ENCODE measurements around the gene PROP1. TPM values are rescaled to one million over a fixed set of nuclear protein-coding genes. Genes with fewer than 3 reads are reported as not detected.

The PROP1 gene
- total RNA-seq, 1 experiment from 2014 or later: not detected

- no peak overlapping the region for H3K27ac Mint-ChIP-seq (ENCODE audit: unreplicated experiment)
- intact Hi-C loops (cut with micrococcal nuclease; ENCODE audit: unreplicated experiment): no loop called here
- H3K27me3 Mint-ChIP-seq (ENCODE audit: unreplicated experiment): peaks cover 24% of the 10 kb centered on the region
- no peak for TF ChIP-seq CTCF (IDR thresholded peaks at IDR 0.05; ENCODE audit: unreplicated experiment)
- no TSS peak for BruUV-seq (replicated peaks)
- H3K4me3 Mint-ChIP-seq (ENCODE audit: low read depth, unreplicated experiment): no peak overlapping the region
- CTCF ChIA-PET: no interaction called here
- H3K9me3 Mint-ChIP-seq (ENCODE audit: low read depth, unreplicated experiment): no peaks in the 10 kb centered on the region
- no peaks in the 10 kb centered on the region for H3K4me1 Mint-ChIP-seq (ENCODE audit: low read depth, unreplicated experiment)
- H3K36me3 Mint-ChIP-seq (ENCODE audit: insufficient read depth, unreplicated experiment): no peaks in the 10 kb centered on the region
- no peak for DNase-seq
Observed at GRCh38 chr5:177994063-177994462, 2.0 kb downstream of the PROP1 start.

- no peak for DNase-seq
- no peaks in the 10 kb centered on the region for H3K36me3 Mint-ChIP-seq (ENCODE audit: insufficient read depth, unreplicated experiment)
- CTCF ChIA-PET: no interaction called here
- no TSS peak for BruUV-seq (replicated peaks)
- peaks cover 24% of the 10 kb centered on the region for H3K27me3 Mint-ChIP-seq (ENCODE audit: unreplicated experiment)
- H3K27ac Mint-ChIP-seq (ENCODE audit: unreplicated experiment): no peak overlapping the region
- H3K4me3 Mint-ChIP-seq (ENCODE audit: low read depth, unreplicated experiment): no peak overlapping the region
- no peaks in the 10 kb centered on the region for H3K4me1 Mint-ChIP-seq (ENCODE audit: low read depth, unreplicated experiment)
- intact Hi-C loops (cut with micrococcal nuclease; ENCODE audit: unreplicated experiment): no loop called here
- TF ChIP-seq CTCF (IDR thresholded peaks at IDR 0.05; ENCODE audit: unreplicated experiment): no peak
- H3K9me3 Mint-ChIP-seq (ENCODE audit: low read depth, unreplicated experiment): no peaks in the 10 kb centered on the region
Observed at GRCh38 chr5:177992466-177992865, 3.6 kb downstream of the PROP1 start.

GRCh38 chr5:177988989-177989625 lies 6.9 kb downstream of the PROP1 start:
- H3K27me3 Mint-ChIP-seq (ENCODE audit: unreplicated experiment): peaks cover 37% of the 10 kb centered on the region
- H3K4me1 Mint-ChIP-seq (ENCODE audit: low read depth, unreplicated experiment): no peaks in the 10 kb centered on the region
- DNase-seq: no peak
- intact Hi-C loops (cut with micrococcal nuclease; ENCODE audit: unreplicated experiment): no loop called here
- H3K4me3 Mint-ChIP-seq (ENCODE audit: low read depth, unreplicated experiment): no peak overlapping the region
- no peaks in the 10 kb centered on the region for H3K36me3 Mint-ChIP-seq (ENCODE audit: insufficient read depth, unreplicated experiment)
- no peak overlapping the region for H3K27ac Mint-ChIP-seq (ENCODE audit: unreplicated experiment)
- CTCF ChIA-PET: interaction anchor here (0.7 kb wide), 1 partner anchor 32 kb away, joined by 5 read pairs; no protein-coding TSS in a partner anchor
- no TSS peak for BruUV-seq (replicated peaks)
- H3K9me3 Mint-ChIP-seq (ENCODE audit: low read depth, unreplicated experiment): no peaks in the 10 kb centered on the region
- no peak for TF ChIP-seq CTCF (IDR thresholded peaks at IDR 0.05; ENCODE audit: unreplicated experiment)

- H3K36me3 Mint-ChIP-seq (ENCODE audit: insufficient read depth, unreplicated experiment): no peaks in the 10 kb centered on the region
- CTCF ChIA-PET: interaction anchor here (0.6 kb wide), 1 partner anchor 113 kb away, joined by 3 read pairs; no protein-coding TSS in a partner anchor
- H3K4me1 Mint-ChIP-seq (ENCODE audit: low read depth, unreplicated experiment): no peaks in the 10 kb centered on the region
- DNase-seq: no peak
- H3K27ac Mint-ChIP-seq (ENCODE audit: unreplicated experiment): no peak overlapping the region
- no TSS peak for BruUV-seq (replicated peaks)
- intact Hi-C loops (cut with micrococcal nuclease; ENCODE audit: unreplicated experiment): no loop called here
- H3K27me3 Mint-ChIP-seq (ENCODE audit: unreplicated experiment): peaks cover 45% of the 10 kb centered on the region
- no peak for TF ChIP-seq CTCF (IDR thresholded peaks at IDR 0.05; ENCODE audit: unreplicated experiment)
- no peaks in the 10 kb centered on the region for H3K9me3 Mint-ChIP-seq (ENCODE audit: low read depth, unreplicated experiment)
- no peak overlapping the region for H3K4me3 Mint-ChIP-seq (ENCODE audit: low read depth, unreplicated experiment)
Observed at GRCh38 chr5:177987326-177987725, 8.7 kb downstream of the PROP1 start.
